GM03348 (cell line): Measurements from ENCODE around the gene ARHGAP1.
"Not testable (repeated sequence)": the region's sequence is repeated elsewhere in the genome, so short reads cannot be mapped to it uniquely, and the experiment has no call there.

Experiments used
- DNase-seq: peaks from one replicate; pipeline ENCODE4 v3.0.0; 2012; ENCODE audit warnings: low spot score

The ARHGAP1 gene

GRCh38 chr11:46723359-46723680, 22.9 kb upstream of the ARHGAP1 start:
- DNase-seq, result no peak

GRCh38 chr11:46722566-46723358, 22.3 kb upstream of the ARHGAP1 start:
- no peak for DNase-seq

- DNase-seq, result no peak
Measured at GRCh38 chr11:46721286-46721685, 20.9 kb upstream of the ARHGAP1 start.

- no peak for DNase-seq
Measured at GRCh38 chr11:46719543-46720218, 19.3 kb upstream of the ARHGAP1 start.

- DNase-seq, result no peak
Measured at GRCh38 chr11:46719048-46719542, 18.7 kb upstream of the ARHGAP1 start, which contains the start of gene F2. Gene F2, plus strand, starts transcription at chr11:46719213. Its CDS starts 23 bp downstream, at chr11:46719236.

GRCh38 chr11:46718155-46719019, 18.0 kb upstream of the ARHGAP1 start:
- DNase-seq, result no peak

GRCh38 chr11:46717825-46718154, 17.4 kb upstream of the ARHGAP1 start:
- not testable (repeated sequence) for DNase-seq

- DNase-seq, result no peak
Measured at GRCh38 chr11:46712874-46713576, 12.6 kb upstream of the ARHGAP1 start.

- peak; percentile 32 for DNase-seq
Measured at GRCh38 chr11:46711303-46711702, 10.9 kb upstream of the ARHGAP1 start.

GRCh38 chr11:46710821-46711269, 10.4 kb upstream of the ARHGAP1 start:
- peak; percentile 90 for DNase-seq

GRCh38 chr11:46709351-46709750, 8.9 kb upstream of the ARHGAP1 start:
- DNase-seq, result not testable (repeated sequence)

GRCh38 chr11:46706886-46707285, 6.5 kb upstream of the ARHGAP1 start:
- no peak for DNase-seq

- DNase-seq, result no peak
Measured at GRCh38 chr11:46705070-46705688, 4.8 kb upstream of the ARHGAP1 start.

- DNase-seq, result no peak
Measured at GRCh38 chr11:46701078-46701654, 747 bp upstream of the ARHGAP1 start.

- no peak for DNase-seq
Measured at GRCh38 chr11:46698597-46698996, 1.8 kb downstream of the ARHGAP1 start.

GRCh38 chr11:46697723-46698122, 2.7 kb downstream of the ARHGAP1 start:
- DNase-seq, result no peak

- no peak for DNase-seq
Measured at GRCh38 chr11:46697303-46697702, 3.1 kb downstream of the ARHGAP1 start.

GRCh38 chr11:46696212-46696558, 4.2 kb downstream of the ARHGAP1 start:
- no peak for DNase-seq

- DNase-seq, result no peak
Measured at GRCh38 chr11:46695345-46696211, 4.8 kb downstream of the ARHGAP1 start.

GRCh38 chr11:46694607-46695006, 5.8 kb downstream of the ARHGAP1 start:
- no peak for DNase-seq
